HL-60 (cell line): ENCODE results near the gene RIPK4.

Experiments used
- DNase-seq, 2 experiments: peaks; one replicate each; pipeline ENCODE4 v3.0.0-alpha.2; 2010 to 2020; ENCODE audit warnings: low read depth in 1 of 2, low spot score in 1 of 2
- H3K27ac ChIP-seq: fragments of 250-450 bp; sonication (Bioruptor Pico); replicated peaks from 2 replicates; pipeline ENCODE4 v1.5.1; 2020; ENCODE audit warnings: mild to moderate bottlenecking, moderate library complexity
- H3K27me3 ChIP-seq: fragments of 250-450 bp; sonication (Bioruptor Pico); 2 replicates; pipeline ENCODE4 v1.5.1; 2021; ENCODE audit warnings: mild to moderate bottlenecking, moderate library complexity; ENCODE audit not compliant: insufficient read depth, poor library complexity, severe bottlenecking
- H3K4me3 ChIP-seq: replicated peaks from 2 replicates; pipeline ENCODE4 v1.5.1; 2011; ENCODE audit warnings: mild to moderate bottlenecking, control low read depth, low read length; ENCODE audit not compliant: insufficient read depth
- GABPA ChIP-seq: IDR thresholded peaks from 2 replicates; pipeline ENCODE4 v1.6.1; 2012; ENCODE audit warnings: low read depth
- POLR2AphosphoS5 ChIP-seq: IDR thresholded peaks from 2 replicates; pipeline ENCODE4 v1.6.1; 2012; ENCODE audit warnings: low read depth
- SPI1 ChIP-seq: IDR thresholded peaks from 2 replicates; pipeline ENCODE4 v1.6.1; 2012; ENCODE audit warnings: low read depth, mild to moderate bottlenecking, borderline replicate concordance
- TF ChIP-seq, protein P1 (sequence below): IDR thresholded peaks from 2 replicates; pipeline ENCODE4 v1.6.1; 2012; ENCODE audit warnings: low read depth; ENCODE audit not compliant: insufficient replicate concordance
- TF ChIP-seq, protein P2 (sequence below): IDR thresholded peaks from one replicate; pipeline ENCODE4 v1.5.1; 2011; ENCODE audit warnings: low read length, control low read depth, inconsistent platforms; ENCODE audit not compliant: insufficient read depth

The RIPK4 gene

DNA sequence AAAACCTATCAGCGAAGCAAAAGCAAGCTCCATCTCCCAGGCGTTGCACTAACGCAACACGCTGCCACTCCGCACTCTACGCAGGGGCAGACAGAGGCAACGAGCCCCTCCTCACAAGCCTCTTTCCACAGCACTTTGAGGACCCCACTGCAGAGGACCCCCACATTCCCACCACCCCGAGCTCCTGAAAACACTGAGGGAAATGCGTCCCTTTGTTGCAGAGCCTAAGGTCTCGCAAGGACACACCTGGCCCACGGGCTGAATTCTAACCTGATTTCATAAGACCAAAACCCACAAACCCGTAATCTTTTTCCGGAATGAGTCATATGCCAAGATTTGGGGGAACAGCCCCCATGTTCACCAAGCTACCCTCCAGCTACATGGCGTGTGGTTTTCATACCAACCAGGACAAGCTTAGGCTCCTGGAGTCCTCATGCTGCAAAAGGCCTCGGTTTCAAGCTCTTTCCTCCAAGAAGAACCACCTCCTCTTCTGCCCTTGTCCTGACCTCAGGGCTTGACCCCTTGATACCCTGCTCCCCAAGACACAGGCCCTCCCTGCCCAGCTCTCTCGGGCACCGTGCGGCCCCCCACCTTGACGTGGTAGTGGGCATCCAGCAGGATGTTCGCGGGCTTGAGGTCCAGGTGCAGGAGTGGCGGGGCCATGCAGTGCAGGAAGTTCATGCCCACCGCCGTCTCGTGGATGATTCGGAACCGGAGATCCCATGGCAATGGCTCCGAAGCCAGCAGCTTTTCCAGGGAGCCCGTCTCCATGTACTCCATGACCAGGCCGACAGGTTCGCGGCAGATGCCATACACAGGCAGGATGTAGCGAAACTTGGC, 10.7 kb downstream of the RIPK4 start:
- H3K27ac ChIP-seq, result no peak overlapping the region
- peaks cover 6% of the 10 kb centered on the region for H3K27me3 ChIP-seq
- no peak overlapping the region for H3K4me3 ChIP-seq
- no peak for TF ChIP-seq SPI1
- TF ChIP-seq, protein P1, sequence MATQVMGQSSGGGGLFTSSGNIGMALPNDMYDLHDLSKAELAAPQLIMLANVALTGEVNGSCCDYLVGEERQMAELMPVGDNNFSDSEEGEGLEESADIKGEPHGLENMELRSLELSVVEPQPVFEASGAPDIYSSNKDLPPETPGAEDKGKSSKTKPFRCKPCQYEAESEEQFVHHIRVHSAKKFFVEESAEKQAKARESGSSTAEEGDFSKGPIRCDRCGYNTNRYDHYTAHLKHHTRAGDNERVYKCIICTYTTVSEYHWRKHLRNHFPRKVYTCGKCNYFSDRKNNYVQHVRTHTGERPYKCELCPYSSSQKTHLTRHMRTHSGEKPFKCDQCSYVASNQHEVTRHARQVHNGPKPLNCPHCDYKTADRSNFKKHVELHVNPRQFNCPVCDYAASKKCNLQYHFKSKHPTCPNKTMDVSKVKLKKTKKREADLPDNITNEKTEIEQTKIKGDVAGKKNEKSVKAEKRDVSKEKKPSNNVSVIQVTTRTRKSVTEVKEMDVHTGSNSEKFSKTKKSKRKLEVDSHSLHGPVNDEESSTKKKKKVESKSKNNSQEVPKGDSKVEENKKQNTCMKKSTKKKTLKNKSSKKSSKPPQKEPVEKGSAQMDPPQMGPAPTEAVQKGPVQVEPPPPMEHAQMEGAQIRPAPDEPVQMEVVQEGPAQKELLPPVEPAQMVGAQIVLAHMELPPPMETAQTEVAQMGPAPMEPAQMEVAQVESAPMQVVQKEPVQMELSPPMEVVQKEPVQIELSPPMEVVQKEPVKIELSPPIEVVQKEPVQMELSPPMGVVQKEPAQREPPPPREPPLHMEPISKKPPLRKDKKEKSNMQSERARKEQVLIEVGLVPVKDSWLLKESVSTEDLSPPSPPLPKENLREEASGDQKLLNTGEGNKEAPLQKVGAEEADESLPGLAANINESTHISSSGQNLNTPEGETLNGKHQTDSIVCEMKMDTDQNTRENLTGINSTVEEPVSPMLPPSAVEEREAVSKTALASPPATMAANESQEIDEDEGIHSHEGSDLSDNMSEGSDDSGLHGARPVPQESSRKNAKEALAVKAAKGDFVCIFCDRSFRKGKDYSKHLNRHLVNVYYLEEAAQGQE, result no peak
- TF ChIP-seq, protein P2, sequence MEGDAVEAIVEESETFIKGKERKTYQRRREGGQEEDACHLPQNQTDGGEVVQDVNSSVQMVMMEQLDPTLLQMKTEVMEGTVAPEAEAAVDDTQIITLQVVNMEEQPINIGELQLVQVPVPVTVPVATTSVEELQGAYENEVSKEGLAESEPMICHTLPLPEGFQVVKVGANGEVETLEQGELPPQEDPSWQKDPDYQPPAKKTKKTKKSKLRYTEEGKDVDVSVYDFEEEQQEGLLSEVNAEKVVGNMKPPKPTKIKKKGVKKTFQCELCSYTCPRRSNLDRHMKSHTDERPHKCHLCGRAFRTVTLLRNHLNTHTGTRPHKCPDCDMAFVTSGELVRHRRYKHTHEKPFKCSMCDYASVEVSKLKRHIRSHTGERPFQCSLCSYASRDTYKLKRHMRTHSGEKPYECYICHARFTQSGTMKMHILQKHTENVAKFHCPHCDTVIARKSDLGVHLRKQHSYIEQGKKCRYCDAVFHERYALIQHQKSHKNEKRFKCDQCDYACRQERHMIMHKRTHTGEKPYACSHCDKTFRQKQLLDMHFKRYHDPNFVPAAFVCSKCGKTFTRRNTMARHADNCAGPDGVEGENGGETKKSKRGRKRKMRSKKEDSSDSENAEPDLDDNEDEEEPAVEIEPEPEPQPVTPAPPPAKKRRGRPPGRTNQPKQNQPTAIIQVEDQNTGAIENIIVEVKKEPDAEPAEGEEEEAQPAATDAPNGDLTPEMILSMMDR, result no peak
- no peak for TF ChIP-seq POLR2AphosphoS5
- no peak for TF ChIP-seq GABPA
- DNase-seq, result no peak

DNA sequence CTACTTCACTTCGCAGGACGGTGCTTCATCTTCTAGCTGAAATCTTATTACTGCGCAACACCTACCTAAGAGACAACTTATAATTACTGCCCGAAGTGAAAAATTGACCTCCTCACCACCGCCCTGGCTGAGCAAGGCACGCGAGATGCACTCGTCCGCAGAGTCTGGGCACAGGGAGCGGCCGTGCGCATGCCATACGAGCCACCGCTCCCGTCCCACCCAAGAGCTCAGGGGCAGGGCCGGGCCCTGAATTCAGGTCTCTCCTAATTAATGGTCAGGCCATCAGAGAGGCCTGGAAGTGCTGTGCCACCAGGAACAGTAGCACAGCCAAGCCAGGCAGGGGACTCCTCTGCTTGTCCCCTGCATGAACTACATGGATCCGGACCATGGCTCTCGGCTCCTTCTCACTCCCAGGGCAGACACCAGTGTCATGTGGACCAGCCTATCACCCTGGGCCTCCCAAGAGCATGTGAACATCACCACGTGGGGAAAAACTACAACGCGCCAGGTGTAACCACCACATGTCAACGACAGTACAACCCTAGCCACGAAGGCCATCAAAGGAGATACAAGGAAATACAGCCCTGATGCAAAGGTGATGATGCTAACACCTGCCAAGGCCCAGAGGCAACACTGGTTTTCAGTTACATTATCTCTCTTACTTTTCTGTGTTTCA, 11.5 kb downstream of the RIPK4 start:
- Histone ChIP-seq H3K27ac (no peak overlapping the region), H3K27me3 (peaks cover 3% of the 10 kb centered on the region), H3K4me3 (no peak overlapping the region)
- TF ChIP-seq, protein P1, result no peak
- no peak for TF ChIP-seq POLR2AphosphoS5
- no peak for TF ChIP-seq GABPA
- TF ChIP-seq, protein P2, result no peak
- no peak for TF ChIP-seq SPI1
- no peak for DNase-seq

DNA sequence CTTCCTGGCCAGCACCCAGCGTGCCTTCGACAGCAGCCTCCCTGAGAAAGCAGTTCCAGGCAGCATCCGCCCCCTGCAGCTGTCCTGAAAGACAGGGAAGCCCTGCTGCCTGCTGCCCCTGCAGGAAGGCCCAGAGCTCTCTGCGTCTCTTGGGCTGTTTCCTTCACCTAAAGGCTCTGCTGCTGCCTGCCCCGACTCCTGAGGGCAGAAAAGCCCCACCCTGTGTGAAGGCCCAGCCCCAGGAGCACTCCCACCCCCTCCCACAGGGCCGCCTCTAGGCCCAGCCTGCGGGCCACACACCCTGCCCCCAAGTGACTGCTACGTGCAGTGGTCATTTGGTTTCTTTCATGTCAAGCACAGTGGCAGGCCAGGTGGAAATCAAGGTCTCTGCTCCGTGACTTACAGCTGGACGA, 12.4 kb downstream of the RIPK4 start:
- H3K27ac ChIP-seq, result no peak overlapping the region
- TF ChIP-seq, protein P2, result no peak
- TF ChIP-seq, protein P1, result no peak
- TF ChIP-seq GABPA (no peak), SPI1 (no peak)
- H3K27me3 ChIP-seq, result peaks cover 5% of the 10 kb centered on the region
- no peak for DNase-seq
- no peak overlapping the region for H3K4me3 ChIP-seq
